NCI-H524 treated with DMSO at 0.1 percent for 48 hours (cell line): ENCODE results near the gene GAREM1.
A peak's percentile ranks its signal among the peaks of the same experiment; 100 is the strongest.

ENCODE experiments used
- DNase-seq: peaks from one replicate; lab custom pipeline; 2025; lab: John Stamatoyannopoulos, UW

Gene GAREM1

GRCh38 chr18:32459361-32460101 lies 11.2 kb downstream of the GAREM1 start:
- DNase-seq, result peak; percentile 65

- no peak for DNase-seq
These were observed 15.3 kb downstream of the GAREM1 start for GRCh38 chr18:32455361-32455760.

- no peak for DNase-seq
These were observed 16.1 kb downstream of the GAREM1 start for GRCh38 chr18:32454593-32454992.

- DNase-seq, result no peak
These were observed 19.8 kb downstream of the GAREM1 start for GRCh38 chr18:32450874-32451273.

GRCh38 chr18:32450026-32450691 lies 20.5 kb downstream of the GAREM1 start:
- no peak for DNase-seq

- no peak for DNase-seq
These were observed 23.9 kb downstream of the GAREM1 start for GRCh38 chr18:32446780-32447179.

- no peak for DNase-seq
These were observed 24.8 kb downstream of the GAREM1 start for GRCh38 chr18:32445846-32446245.

GRCh38 chr18:32443706-32444215 lies 26.9 kb downstream of the GAREM1 start:
- DNase-seq, result no peak

- DNase-seq, result no peak
These were observed 27.5 kb downstream of the GAREM1 start for GRCh38 chr18:32443033-32443705.

- no peak for DNase-seq
These were observed 28.1 kb downstream of the GAREM1 start for GRCh38 chr18:32442575-32442974.

GRCh38 chr18:32441533-32441932 lies 29.1 kb downstream of the GAREM1 start:
- DNase-seq, result no peak

GRCh38 chr18:32440518-32440917 lies 30.2 kb downstream of the GAREM1 start:
- no peak for DNase-seq

GRCh38 chr18:32439802-32440201 lies 30.9 kb downstream of the GAREM1 start:
- no peak for DNase-seq

- no peak for DNase-seq
These were observed 31.4 kb downstream of the GAREM1 start for GRCh38 chr18:32439241-32439640.

- no peak for DNase-seq
These were observed 32.5 kb downstream of the GAREM1 start for GRCh38 chr18:32438173-32438572.

GRCh38 chr18:32437100-32437834 lies 33.4 kb downstream of the GAREM1 start:
- no peak for DNase-seq

- DNase-seq, result no peak
These were observed 34.8 kb downstream of the GAREM1 start for GRCh38 chr18:32435631-32436500.

GRCh38 chr18:32431753-32432152 lies 38.9 kb downstream of the GAREM1 start:
- no peak for DNase-seq

- no peak for DNase-seq
These were observed 41.3 kb downstream of the GAREM1 start for GRCh38 chr18:32429402-32429801.

- DNase-seq, result no peak
These were observed 43.4 kb downstream of the GAREM1 start for GRCh38 chr18:32427084-32427900.
